ENCODE measurements around the gene RGS19. TPM values are rescaled to one million over a fixed set of nuclear protein-coding genes. Genes with fewer than 3 reads are reported as not detected.
A peak's percentile ranks its signal among the peaks of the same experiment; 100 is the strongest.

Gene RGS19
- total RNA-seq, 4 donors from 2014 or later: 12.9 to 35.7 (median 20.1) TPM

DNA sequence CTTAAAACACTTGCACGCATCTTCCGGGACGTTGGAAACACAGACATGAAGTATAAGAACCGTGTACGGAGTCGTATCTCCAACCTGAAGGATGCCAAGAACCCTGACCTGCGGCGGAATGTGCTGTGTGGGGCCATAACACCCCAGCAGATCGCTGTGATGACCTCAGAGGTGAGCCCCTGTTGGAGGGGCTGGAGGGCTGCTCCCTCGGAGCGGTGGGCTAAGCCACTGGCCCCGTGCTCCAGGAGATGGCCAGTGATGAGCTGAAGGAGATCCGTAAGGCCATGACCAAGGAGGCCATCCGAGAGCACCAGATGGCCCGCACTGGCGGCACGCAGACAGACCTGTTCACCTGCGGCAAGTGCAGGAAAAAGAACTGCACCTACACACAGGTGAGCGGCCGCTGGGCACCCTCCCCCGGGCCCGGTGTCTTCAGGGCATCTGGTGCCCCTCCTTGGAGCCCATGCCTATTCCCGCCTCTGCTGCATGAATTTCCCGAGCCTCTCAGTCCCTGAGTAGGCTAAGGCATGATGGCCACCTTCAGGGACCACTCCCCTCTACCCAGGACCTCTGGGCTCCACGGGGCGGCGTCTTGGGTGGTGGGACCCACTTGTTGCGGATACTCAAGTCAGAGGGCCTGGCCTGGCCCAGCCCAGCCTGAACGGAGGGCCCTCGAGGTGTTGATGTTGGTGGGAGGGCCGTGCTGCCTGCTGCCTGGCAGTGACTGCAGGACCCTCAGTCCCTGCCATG lies 8.9 kb downstream of the RGS19 start:
- Histone ChIP-seq H3K27ac (no peak overlapping the region), H3K4me1 (peaks cover 0 to 14% (median 3%) of the 10 kb centered on the region in 4 donors), H3K36me3 (peaks cover 0 to 82% (median 0%) of the 10 kb centered on the region in 3 donors), H3K9me3 (no peaks in the 10 kb centered on the region), H3K4me3 (no peak overlapping the region), H3K27me3 (no peaks in the 10 kb centered on the region)
- TF ChIP-seq POLR2A (IDR thresholded peaks at IDR 0.05): no peak
- no peak for TF ChIP-seq EP300 (IDR thresholded peaks at IDR 0.05)
- TF ChIP-seq CTCF (IDR thresholded peaks at IDR 0.05): no peak
- no peak for DNase-seq (ENCODE audit: low spot score in 2 of 2)
- 91 to 94% methylated on average over 21 to 27 of the region's 31 CpGs for WGBS, 2 donors

GRCh38 chr20:64069614-64070243 lies 9.6 kb downstream of the RGS19 start:
- Histone ChIP-seq H3K4me3 (no peak overlapping the region), H3K27me3 (no peaks in the 10 kb centered on the region), H3K27ac (no peak overlapping the region), H3K9me3 (no peaks in the 10 kb centered on the region), H3K36me3 (peaks cover 0 to 75% (median 0%) of the 10 kb centered on the region in 3 donors), H3K4me1 (peaks cover 0 to 21% (median 7%) of the 10 kb centered on the region in 4 donors)
- 57 to 58% methylated on average over 12 to 14 of the region's 14 CpGs for WGBS, 2 donors
- no peak for DNase-seq (ENCODE audit: low spot score in 2 of 2)
- peak; percentile 40 to 60 (median 56) for TF ChIP-seq CTCF (IDR thresholded peaks at IDR 0.05)
- no peak for TF ChIP-seq EP300 (IDR thresholded peaks at IDR 0.05)

- TF ChIP-seq CTCF (IDR thresholded peaks at IDR 0.05) (no peak), POLR2A (IDR thresholded peaks at IDR 0.05) (no peak), EP300 (IDR thresholded peaks at IDR 0.05) (no peak)
Measured at GRCh38 chr20:64069209-64069613, 10.1 kb downstream of the RGS19 start.

DNA sequence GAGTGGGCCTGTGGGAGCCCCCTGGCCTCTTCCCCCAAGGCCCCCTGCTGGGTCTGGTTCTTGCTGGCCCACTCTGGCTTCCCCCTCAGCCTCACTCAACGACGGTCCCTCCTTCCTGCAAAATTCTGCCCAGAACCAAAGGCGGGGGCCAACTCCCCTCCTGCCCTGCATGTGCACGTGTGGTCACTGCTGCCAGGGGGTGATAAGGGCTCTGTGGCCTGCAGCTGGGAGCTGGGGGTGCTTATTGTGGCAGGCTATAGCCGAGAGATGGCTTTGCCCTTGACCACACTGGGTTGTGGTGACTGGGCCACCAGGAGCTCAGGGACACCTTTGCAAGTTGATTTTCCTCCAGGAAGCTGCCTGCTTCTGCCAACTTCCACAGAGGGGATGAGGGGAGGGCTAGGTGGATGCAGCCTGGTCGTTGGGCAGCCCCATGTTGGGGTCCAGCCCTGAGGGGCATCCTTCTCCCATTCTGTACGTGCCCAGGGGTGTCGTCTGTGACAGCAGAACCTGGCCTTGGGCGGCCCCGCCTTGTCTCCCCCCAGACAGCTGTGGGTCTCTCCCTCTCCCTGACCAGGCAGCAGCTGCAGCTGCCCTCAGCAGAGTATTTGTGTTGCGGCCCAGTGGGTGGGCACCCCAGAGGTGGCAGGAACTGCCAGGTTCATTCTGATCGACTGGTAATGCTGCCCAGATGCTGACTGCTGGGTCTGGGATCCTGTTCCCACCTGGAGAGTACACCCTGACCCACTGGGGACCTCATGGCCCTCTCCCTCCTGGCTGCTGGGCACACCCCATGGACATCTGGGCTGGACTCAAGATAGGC lies 10.7 kb downstream of the RGS19 start:
- H3K27ac ChIP-seq: no peak overlapping the region
- WGBS, 2 donors: 74 to 78% methylated on average over 12 of the region's 12 CpGs

More at GRCh38 chr20:64069209-64069613, 10.1 kb downstream of the RGS19 start:
- WGBS, 2 donors: 83 to 89% methylated on average over 2 to 20 of the region's 20 CpGs
- Histone ChIP-seq H3K4me3 (no peak overlapping the region), H3K27me3 (no peaks in the 10 kb centered on the region), H3K27ac (no peak overlapping the region), H3K36me3 (peaks cover 0 to 70% (median 0%) of the 10 kb centered on the region in 3 donors), H3K9me3 (no peaks in the 10 kb centered on the region), H3K4me1 (peaks cover 0 to 26% (median 11%) of the 10 kb centered on the region in 4 donors)
- DNase-seq (ENCODE audit: low spot score in 2 of 2): no peak

More for the DNA sequence above, 10.7 kb downstream of the RGS19 start:
- Histone ChIP-seq H3K27me3 (no peaks in the 10 kb centered on the region), H3K4me1 (peaks cover 0 to 32% (median 17%) of the 10 kb centered on the region in 4 donors), H3K36me3 (peaks cover 0 to 64% (median 0%) of the 10 kb centered on the region in 3 donors), H3K9me3 (no peaks in the 10 kb centered on the region), H3K4me3 (no peak overlapping the region)
- no peak for TF ChIP-seq POLR2A (IDR thresholded peaks at IDR 0.05)
- TF ChIP-seq EP300 (IDR thresholded peaks at IDR 0.05): no peak
- no peak for TF ChIP-seq CTCF (IDR thresholded peaks at IDR 0.05)
- DNase-seq (ENCODE audit: low spot score in 2 of 2): no peak
